LNCAP (cell line): ENCODE measurements around the gene NFIB.

Source experiments
- CTCF ChIP-seq: fragments of 450-650 bp; IDR thresholded peaks from 2 replicates; pipeline ENCODE4 v1.5.1; 2017; ENCODE audit warnings: mild to moderate bottlenecking

NFIB gene

GRCh38 chr9:14311956-14312685 lies 1.8 kb downstream of the NFIB start:
- TF ChIP-seq CTCF: no peak

- no peak for TF ChIP-seq CTCF
These were observed 2.6 kb downstream of the NFIB start for GRCh38 chr9:14311171-14311949.

- TF ChIP-seq CTCF: no peak
These were observed 3.6 kb downstream of the NFIB start for GRCh38 chr9:14310311-14310710.

GRCh38 chr9:14309403-14309802 lies 4.5 kb downstream of the NFIB start:
- TF ChIP-seq CTCF: no peak

GRCh38 chr9:14308853-14309145 lies 5.1 kb downstream of the NFIB start:
- TF ChIP-seq CTCF: no peak

GRCh38 chr9:14307989-14308852 lies 5.7 kb downstream of the NFIB start:
- no peak for TF ChIP-seq CTCF
